ENCODE measurements around the gene SLC35G3. TPM values are rescaled to one million over a fixed set of nuclear protein-coding genes. Genes with fewer than 3 reads are reported as not detected.

The SLC35G3 gene
- total and polyA plus RNA-seq, 2 of the 4 experiments (the other 2 are of a cell fraction), result not detected

DNA sequence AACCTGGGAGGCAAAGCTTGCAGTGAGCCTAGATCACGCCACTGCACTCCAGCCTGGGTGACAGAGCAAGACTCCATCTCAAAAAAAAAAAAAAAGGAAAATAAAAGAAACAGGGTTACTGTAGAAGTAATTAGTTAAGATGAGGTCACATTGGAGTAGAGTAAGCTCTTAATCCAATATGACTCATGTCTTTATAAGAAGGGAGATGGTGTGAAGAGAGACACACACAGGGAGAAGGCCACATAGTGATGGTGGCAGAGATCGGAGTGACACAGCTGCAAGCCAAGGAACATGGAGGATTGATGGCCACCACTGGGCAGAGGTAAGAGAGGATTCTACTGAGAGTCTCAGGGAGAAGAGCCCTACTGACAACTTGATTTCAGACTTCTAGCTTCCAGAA, 33.4 kb upstream of the SLC35G3 start:
- Histone ChIP-seq H2AK5ac (ENCODE audit: low read depth, low read length) (no peak overlapping the region), H3K36me3 (ENCODE audit: control insufficient read depth, insufficient read depth, low read length) (no peaks in the 10 kb centered on the region), H3K4ac (ENCODE audit: low read depth, low read length) (no peak overlapping the region), H2BK15ac (ENCODE audit: low read depth, low read length) (no peak overlapping the region), H2BK20ac (ENCODE audit: low read depth, low read length) (no peak overlapping the region), H3K27me3 (ENCODE audit: control insufficient read depth, insufficient read depth, low read length) (peaks cover 4% of the 10 kb centered on the region), H3K4me3 (ENCODE audit: insufficient read depth, low read depth, low read length) (no peak overlapping the region), H2BK5ac (ENCODE audit: low read depth, low read length, poor library complexity, severe bottlenecking) (no peak overlapping the region), H3K4me1 (ENCODE audit: control insufficient read depth, insufficient read depth, low read length) (no peaks in the 10 kb centered on the region), H3K27ac (ENCODE audit: insufficient read depth, low read length) (no peak overlapping the region), H3K18ac (ENCODE audit: low read depth, low read length) (no peak overlapping the region), H3K9me3 (ENCODE audit: control insufficient read depth, insufficient read depth, low read length) (0 out of 2 replicates have a peak, but pooled peaks cover 1% of the 10 kb centered on the region), H3K14ac (replicated peaks; ENCODE audit: low read depth, low read length) (no peak overlapping the region), H3K23ac (ENCODE audit: low read depth, low read length) (no peak overlapping the region), H3K9ac (ENCODE audit: low read depth, low read length) (no peak overlapping the region), H3K4me2 (ENCODE audit: low read depth, low read length) (no peak overlapping the region), H3K56ac (ENCODE audit: extremely low read depth, insufficient read depth, low read length) (no peak overlapping the region), H4K8ac (ENCODE audit: low read depth in 2 of 2, low read length in 2 of 2) (no peak overlapping the region), H4K20me1 (ENCODE audit: insufficient read depth, low read length) (no peaks in the 10 kb centered on the region), H3K79me1 (ENCODE audit: low read depth in 1 of 2, low read length in 2 of 2) (no peaks in the 10 kb centered on the region), H2AFZ (replicated peaks; ENCODE audit: low read length, poor library complexity) (no peak overlapping the region), H4K91ac (ENCODE audit: insufficient read depth, low read depth, low read length) (no peak overlapping the region), H3K9me1 (ENCODE audit: insufficient read depth, low read length) (no peaks in the 10 kb centered on the region), H2BK120ac (ENCODE audit: low read depth, low read length) (no peak overlapping the region), H4K5ac (ENCODE audit: low read depth, low read length) (no peak overlapping the region), H2AK9ac (replicated peaks; ENCODE audit: low read depth, low read length, poor library complexity) (no peak overlapping the region)
- TF ChIP-seq MAZ (IDR thresholded peaks at IDR 0.05; ENCODE audit: borderline replicate concordance, low read depth, low read length), result no peak
- TF ChIP-seq CHD1 (IDR thresholded peaks at IDR 0.05; ENCODE audit: low read depth, low read length), result no peak
- TF ChIP-seq MAFK (IDR thresholded peaks at IDR 0.05; ENCODE audit: low read depth, low read length), result no peak
- no peak for TF ChIP-seq RAD21 (IDR thresholded peaks at IDR 0.05; ENCODE audit: low read length)
- TF ChIP-seq CEBPB (IDR thresholded peaks at IDR 0.05; ENCODE audit: low read depth, low read length), result no peak
- TF ChIP-seq, protein P1, sequence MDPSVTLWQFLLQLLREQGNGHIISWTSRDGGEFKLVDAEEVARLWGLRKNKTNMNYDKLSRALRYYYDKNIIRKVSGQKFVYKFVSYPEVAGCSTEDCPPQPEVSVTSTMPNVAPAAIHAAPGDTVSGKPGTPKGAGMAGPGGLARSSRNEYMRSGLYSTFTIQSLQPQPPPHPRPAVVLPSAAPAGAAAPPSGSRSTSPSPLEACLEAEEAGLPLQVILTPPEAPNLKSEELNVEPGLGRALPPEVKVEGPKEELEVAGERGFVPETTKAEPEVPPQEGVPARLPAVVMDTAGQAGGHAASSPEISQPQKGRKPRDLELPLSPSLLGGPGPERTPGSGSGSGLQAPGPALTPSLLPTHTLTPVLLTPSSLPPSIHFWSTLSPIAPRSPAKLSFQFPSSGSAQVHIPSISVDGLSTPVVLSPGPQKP (IDR thresholded peaks at IDR 0.05; ENCODE audit: borderline replicate concordance, low read depth, low read length), result no peak
- TF ChIP-seq RFX5 (IDR thresholded peaks at IDR 0.05; ENCODE audit: low read depth, low read length), result no peak
- no peak for TF ChIP-seq NFE2L2 (IDR thresholded peaks at IDR 0.05; ENCODE audit: low read depth, low read length)
- no peak for TF ChIP-seq MXI1 (IDR thresholded peaks at IDR 0.05; ENCODE audit: borderline replicate concordance, low read depth, low read length)
- TF ChIP-seq SMC3 (IDR thresholded peaks at IDR 0.05; ENCODE audit: low read depth, low read length), result no peak
- TF ChIP-seq FOS (IDR thresholded peaks at IDR 0.05; ENCODE audit: low read depth, low read length), result no peak
- POLR2A ChIA-PET (ENCODE audit: unreplicated experiment), result no interaction called here
- BruUV-seq (replicated peaks), result no TSS peak
- CTCF ChIA-PET, result no interaction called here
- in situ Hi-C loops (cut with MboI; ENCODE audit: low sequenced_read_pairs) (no loop called here), intact Hi-C loops (cut with micrococcal nuclease) (no loop called here), dilution Hi-C loops (cut with HindIII; ENCODE audit: low sequenced_read_pairs, unreplicated experiment) (no loop called here)
- DNase-seq, result no peak
- WGBS, 2 experiments (ENCODE audit: extremely low coverage in 2 of 2, insufficient read length in 1 of 2), result 100% methylated on average over 1 of the region's 2 CpGs; no CpG with 5 or more reads in 1 of the 2 experiments
- ATAC-seq (ENCODE audit: low read depth), result no peak
